SU-DHL-6 (cell line): ENCODE results near the gene STPG4.

Source experiments
- CTCF ChIP-seq: fragments of 200-600 bp; sonication (generic); IDR thresholded peaks from one replicate; pipeline ENCODE4 v1.5.1; 2017; ENCODE audit warnings: antibody characterized with exemption, mild to moderate bottlenecking, low read length, moderate library complexity; ENCODE audit not compliant: insufficient read depth, poor library complexity, severe bottlenecking
- EZH2phosphoT487 ChIP-seq: fragments of 200-600 bp; sonication (generic), shearing (Covaris generic); conservative IDR thresholded peaks from 2 replicates; pipeline ENCODE4 v1.6.1; 2018; ENCODE audit warnings: mild to moderate bottlenecking, antibody characterized with exemption, low read length, moderate library complexity, mixed read lengths

GRCh38 chr2:47061944-47062678, 93.0 kb downstream of the STPG4 start:
- TF ChIP-seq CTCF (no peak), EZH2phosphoT487 (no peak)
